Lung (tissue), 12 donors: ENCODE results near the gene XXYLT1. TPM values are rescaled to one million over a fixed set of nuclear protein-coding genes. Genes with fewer than 3 reads are reported as not detected.
"Not testable (repeated sequence)": the region's sequence is repeated elsewhere in the genome, so short reads cannot be mapped to it uniquely, and the experiment has no call there.

Source experiments
- ATAC-seq: fragments of 200-7000 bp; cut with Tn5 transposase; one replicate; pipeline ENCODE4 v1.9.1; 2020; ENCODE audit warnings: moderate number of reproducible peaks; ENCODE audit not compliant: insufficient read depth, low FRiP score
- DNase-seq, 3 donors: peaks; one replicate each; pipeline ENCODE4 v3.0.0-alpha.2; 2013 to 2017
- H3K27ac ChIP-seq, 2 donors: one replicate each; pipeline ENCODE4 v1.5.1; 2013; ENCODE audit warnings: mild to moderate bottlenecking in 2 of 2, moderate library complexity in 2 of 2, control low read depth in 1 of 2, inconsistent platforms in 1 of 2, low read depth in 1 of 2, low read length in 1 of 2
- H3K27me3 ChIP-seq, 3 donors: one replicate each; pipeline ENCODE4 v1.5.1; 2013; ENCODE audit warnings: low read length in 2 of 3; ENCODE audit not compliant: control insufficient read depth in 3 of 3, insufficient read depth in 3 of 3
- H3K36me3 ChIP-seq, 4 donors: one replicate each; pipeline ENCODE4 v1.5.1; 2013; ENCODE audit warnings: low read length in 4 of 4, mild to moderate bottlenecking in 1 of 4, moderate library complexity in 1 of 4; ENCODE audit not compliant: control insufficient read depth in 4 of 4, insufficient read depth in 4 of 4
- H3K4me1 ChIP-seq, 5 donors: one replicate each; pipeline ENCODE4 v1.5.1; 2013; ENCODE audit warnings: low read length in 5 of 5, mild to moderate bottlenecking in 2 of 5, moderate library complexity in 1 of 5; ENCODE audit not compliant: control insufficient read depth in 5 of 5, insufficient read depth in 5 of 5
- H3K4me3 ChIP-seq: one replicate; pipeline ENCODE4 v1.5.1; 2013; ENCODE audit warnings: mild to moderate bottlenecking, control low read depth, moderate library complexity
- H3K9ac ChIP-seq, 2 donors: one replicate each; pipeline ENCODE4 v1.5.1; 2013; ENCODE audit warnings: low read length in 2 of 2, control low read depth in 1 of 2; ENCODE audit not compliant: insufficient read depth in 1 of 2
- H3K9me3 ChIP-seq, 4 donors: one replicate each; pipeline ENCODE4 v1.5.1; 2013; ENCODE audit warnings: low read length in 3 of 4, mild to moderate bottlenecking in 1 of 4, moderate library complexity in 1 of 4; ENCODE audit not compliant: control insufficient read depth in 4 of 4, insufficient read depth in 3 of 4
- WGBS, 2 donors: extraction: QIAGEN DNeasy Blood & Tissue Kit; methylation state at CpG; one replicate each; pipeline ENCODE4 v1.1.7; 2013; 5-methylcytosine and 5-hydroxymethylcytosine counted together
- polyA plus RNA-seq, 2 donors: library from polyadenylated mRNA; stranded (reverse); fragments of 200-250 nt; gene quantifications; one replicate each; pipeline ENCODE4 v1.2.1, GENCODE V29; 2013
- total RNA-seq, 2 donors: library from RNA; depleted of rRNA in 1 of 2; stranded (reverse); fragments of >200 nt in 1 of 2; gene quantifications; one replicate each; pipeline ENCODE4 v1.2.1, GENCODE V29; 2014 to 2021
- TF ChIP-seq, protein P1 (sequence below): IDR thresholded peaks from 2 replicates; pipeline ENCODE4 v1.5.1; 2012; ENCODE audit warnings: mild to moderate bottlenecking; ENCODE audit errors: control extremely low read depth, extremely low read depth
- donor health status: control.
- donor health status: control.
- donor health status: Bipolar disorder and iron deficiency.
- donor health status: healthy.
- donor health status: DM: yes; HTN: yes; CAD: no.

Gene XXYLT1
- total and polyA plus RNA-seq, 4 donors, result 4.7 to 15.4 (median 11.4) TPM

DNA sequence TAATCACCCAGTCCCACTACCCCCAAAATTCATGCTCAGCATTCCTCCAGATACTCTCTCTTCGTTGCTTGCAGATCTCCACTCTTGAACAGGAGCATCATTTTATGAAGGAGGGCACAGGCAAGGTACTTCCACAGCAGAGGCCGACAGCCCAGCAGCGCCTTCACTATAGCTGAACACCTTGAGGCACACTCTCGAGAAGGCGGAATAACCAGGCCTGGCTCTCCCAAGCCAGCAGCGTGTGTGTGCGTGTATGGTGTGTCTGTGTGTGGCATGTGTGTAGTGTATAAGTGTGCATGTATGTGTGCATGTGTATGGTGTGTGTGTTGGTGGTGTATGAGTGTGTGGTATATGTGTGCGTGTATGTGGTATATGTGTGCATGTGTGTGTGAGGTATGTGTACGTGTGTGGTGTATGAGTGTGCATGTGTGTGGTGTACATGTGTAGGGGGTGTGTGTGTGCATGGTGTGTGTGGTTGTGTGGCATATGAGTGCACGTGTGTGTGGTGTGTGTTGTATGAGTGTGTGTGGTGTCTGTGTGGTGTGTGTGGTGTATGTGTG is 161.8 kb downstream of the XXYLT1 start:
- Histone ChIP-seq H3K4me1 (peaks cover 0 to 8% (median 3%) of the 10 kb centered on the region in 5 donors), H3K9ac (peak overlapping the region in 1 of 2 donors; percentile 26), H3K27ac (no peak overlapping the region), H3K9me3 (no peaks in the 10 kb centered on the region), H3K27me3 (peaks cover 0 to 4% (median 2%) of the 10 kb centered on the region in 3 donors), H3K36me3 (peaks cover 0 to 15% (median 0%) of the 10 kb centered on the region in 4 donors), H3K4me3 (no peak overlapping the region)
- TF ChIP-seq, protein P1, sequence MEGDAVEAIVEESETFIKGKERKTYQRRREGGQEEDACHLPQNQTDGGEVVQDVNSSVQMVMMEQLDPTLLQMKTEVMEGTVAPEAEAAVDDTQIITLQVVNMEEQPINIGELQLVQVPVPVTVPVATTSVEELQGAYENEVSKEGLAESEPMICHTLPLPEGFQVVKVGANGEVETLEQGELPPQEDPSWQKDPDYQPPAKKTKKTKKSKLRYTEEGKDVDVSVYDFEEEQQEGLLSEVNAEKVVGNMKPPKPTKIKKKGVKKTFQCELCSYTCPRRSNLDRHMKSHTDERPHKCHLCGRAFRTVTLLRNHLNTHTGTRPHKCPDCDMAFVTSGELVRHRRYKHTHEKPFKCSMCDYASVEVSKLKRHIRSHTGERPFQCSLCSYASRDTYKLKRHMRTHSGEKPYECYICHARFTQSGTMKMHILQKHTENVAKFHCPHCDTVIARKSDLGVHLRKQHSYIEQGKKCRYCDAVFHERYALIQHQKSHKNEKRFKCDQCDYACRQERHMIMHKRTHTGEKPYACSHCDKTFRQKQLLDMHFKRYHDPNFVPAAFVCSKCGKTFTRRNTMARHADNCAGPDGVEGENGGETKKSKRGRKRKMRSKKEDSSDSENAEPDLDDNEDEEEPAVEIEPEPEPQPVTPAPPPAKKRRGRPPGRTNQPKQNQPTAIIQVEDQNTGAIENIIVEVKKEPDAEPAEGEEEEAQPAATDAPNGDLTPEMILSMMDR, result no peak
- 89 to 92% methylated on average over 10 of the region's 10 CpGs for WGBS, 2 donors
- DNase-seq (no peak), ATAC-seq (no peak)

DNA sequence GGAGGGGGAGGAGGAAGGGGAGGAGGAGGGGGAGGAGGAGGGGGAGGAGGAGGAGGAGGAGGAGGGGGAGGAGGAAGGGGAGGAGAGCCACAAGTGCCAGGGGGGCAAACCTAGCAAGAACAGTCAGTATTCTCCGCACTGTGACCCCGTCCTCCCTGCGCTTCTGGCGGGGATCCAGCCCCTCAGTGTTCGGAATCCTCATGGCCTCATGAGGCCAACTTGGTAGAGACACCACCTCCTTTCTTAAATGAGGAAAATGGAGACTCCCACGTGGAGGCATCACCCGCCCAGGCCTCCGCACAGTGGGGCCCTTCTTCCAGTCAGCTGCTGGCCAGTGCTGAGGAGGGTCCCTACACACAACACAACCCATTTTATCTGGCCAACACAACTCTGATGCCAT is 163.4 kb downstream of the XXYLT1 start:
- Histone ChIP-seq H3K27me3 (peaks cover 0 to 4% (median 2%) of the 10 kb centered on the region in 3 donors), H3K4me1 (peaks cover 0 to 13% (median 5%) of the 10 kb centered on the region in 5 donors), H3K27ac (no peak overlapping the region), H3K4me3 (no peak overlapping the region), H3K9me3 (no peaks in the 10 kb centered on the region), H3K9ac (no peak overlapping the region), H3K36me3 (peaks cover 0 to 15% (median 0%) of the 10 kb centered on the region in 4 donors)
- ATAC-seq (no peak), DNase-seq (no peak)
- TF ChIP-seq, protein P1, result no peak
- WGBS, 2 donors, result 78 to 81% methylated on average over 8 of the region's 8 CpGs

DNA sequence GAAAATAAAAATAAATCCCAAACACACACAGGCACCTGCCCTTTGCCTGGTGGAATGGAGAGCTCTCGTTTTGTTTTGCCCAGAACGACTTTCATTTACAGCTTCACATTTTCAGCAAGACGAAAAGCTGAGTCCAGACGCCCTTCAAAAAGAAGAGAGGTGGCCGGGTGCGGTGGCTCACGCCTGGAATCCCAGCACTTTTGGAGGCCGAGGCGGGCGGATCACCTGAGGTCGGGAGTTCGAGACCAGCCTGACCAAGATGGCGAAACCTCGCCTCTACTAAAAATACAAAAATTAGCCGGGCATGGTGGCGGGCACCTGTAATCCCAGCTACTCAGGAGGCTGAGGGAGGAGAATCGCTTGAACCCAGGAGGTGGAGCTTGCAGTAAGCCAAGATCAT is 163.9 kb downstream of the XXYLT1 start:
- H3K9ac ChIP-seq, H3K9me3 ChIP-seq, H3K4me3 ChIP-seq, ATAC-seq, DNase-seq, H3K27me3 ChIP-seq, H3K27ac ChIP-seq: not testable (repeated sequence)
- 85 to 86% methylated on average over 17 of the region's 17 CpGs for whole genome bisulfite sequencing, 2 donors
- H3K4me1 ChIP-seq, result peaks cover 0 to 13% (median 7%) of the 10 kb centered on the region in 5 donors
- H3K36me3 ChIP-seq, result peaks cover 0 to 15% (median 0%) of the 10 kb centered on the region in 4 donors

DNA sequence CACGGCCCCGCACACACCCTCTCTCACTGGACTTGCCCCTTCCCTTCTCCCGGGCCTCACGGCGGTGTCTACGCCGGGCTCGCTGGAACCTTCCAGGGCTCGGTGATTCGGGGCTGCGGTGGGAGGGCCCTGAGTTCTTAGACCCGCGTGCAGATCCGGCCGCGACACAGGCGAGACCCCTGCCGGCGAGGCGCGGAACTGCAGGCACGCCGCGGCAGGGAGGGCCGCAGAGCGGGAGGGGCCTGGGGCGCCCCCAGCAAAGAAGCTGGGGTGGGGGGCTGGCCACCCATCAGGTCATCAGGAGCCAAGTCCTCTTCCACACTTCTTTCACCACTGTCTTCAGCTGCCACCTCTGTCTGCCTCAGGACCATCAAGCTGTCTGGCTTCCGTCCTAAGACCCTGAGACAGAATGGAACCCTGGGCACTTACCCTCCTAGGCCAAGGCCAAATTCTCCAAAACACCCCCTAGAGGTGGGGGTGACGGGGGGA is 164.5 kb downstream of the XXYLT1 start:
- H3K36me3 ChIP-seq, result peaks cover 0 to 15% (median 0%) of the 10 kb centered on the region in 4 donors
- 5 to 6% methylated on average over 29 of the region's 29 CpGs for WGBS, 2 donors
- H3K4me1 ChIP-seq, result peaks cover 0 to 13% (median 7%) of the 10 kb centered on the region in 5 donors
- TF ChIP-seq, protein P1, result peak; percentile 97
- no peak overlapping the region for H3K9ac ChIP-seq
- H3K27me3 ChIP-seq, result peaks cover 0 to 2% (median 0%) of the 10 kb centered on the region in 3 donors
- H3K4me3 ChIP-seq, result no peak overlapping the region
- ATAC-seq (peak; percentile 90), DNase-seq (peak; percentile 70 to 78 (median 75))
- no peak overlapping the region for H3K27ac ChIP-seq
- H3K9me3 ChIP-seq, result no peaks in the 10 kb centered on the region
